GM19397 (cell line): ENCODE data around the gene DNAH7.

ENCODE experiments used
- ATAC-seq: cut with Tn5 transposase; IDR thresholded peaks from one replicate; pipeline ENCODE4 v1.9.1; 2021; ENCODE audit warnings: mild to moderate bottlenecking, moderate library complexity; ENCODE audit not compliant: unreplicated experiment

Gene DNAH7

GRCh38 chr2:195815083-195815482 lies 253.6 kb downstream of the DNAH7 start:
- ATAC-seq: no peak

GRCh38 chr2:195813421-195813820 lies 255.2 kb downstream of the DNAH7 start:
- ATAC-seq: no peak

GRCh38 chr2:195810340-195811098 lies 258.1 kb downstream of the DNAH7 start:
- ATAC-seq: no peak

DNA sequence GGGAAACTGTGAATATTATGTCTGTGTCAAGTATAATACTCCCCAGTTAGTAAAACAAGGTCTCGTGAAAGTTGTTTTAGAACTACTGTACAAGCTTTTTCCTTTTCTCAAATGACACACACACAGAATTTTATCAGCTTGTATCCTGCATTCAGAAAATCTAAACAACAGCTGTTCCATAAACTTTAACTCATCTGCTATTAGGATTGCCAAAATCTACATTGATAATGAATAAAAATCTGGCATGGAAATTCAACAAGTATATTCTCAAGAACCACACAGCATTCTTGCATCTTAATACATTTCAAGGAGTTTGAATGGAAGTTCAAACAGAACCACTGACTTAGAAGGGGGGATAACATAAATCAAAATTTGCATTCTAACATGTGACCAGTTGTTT lies 260.4 kb downstream of the DNAH7 start:
- ATAC-seq: no peak

DNA sequence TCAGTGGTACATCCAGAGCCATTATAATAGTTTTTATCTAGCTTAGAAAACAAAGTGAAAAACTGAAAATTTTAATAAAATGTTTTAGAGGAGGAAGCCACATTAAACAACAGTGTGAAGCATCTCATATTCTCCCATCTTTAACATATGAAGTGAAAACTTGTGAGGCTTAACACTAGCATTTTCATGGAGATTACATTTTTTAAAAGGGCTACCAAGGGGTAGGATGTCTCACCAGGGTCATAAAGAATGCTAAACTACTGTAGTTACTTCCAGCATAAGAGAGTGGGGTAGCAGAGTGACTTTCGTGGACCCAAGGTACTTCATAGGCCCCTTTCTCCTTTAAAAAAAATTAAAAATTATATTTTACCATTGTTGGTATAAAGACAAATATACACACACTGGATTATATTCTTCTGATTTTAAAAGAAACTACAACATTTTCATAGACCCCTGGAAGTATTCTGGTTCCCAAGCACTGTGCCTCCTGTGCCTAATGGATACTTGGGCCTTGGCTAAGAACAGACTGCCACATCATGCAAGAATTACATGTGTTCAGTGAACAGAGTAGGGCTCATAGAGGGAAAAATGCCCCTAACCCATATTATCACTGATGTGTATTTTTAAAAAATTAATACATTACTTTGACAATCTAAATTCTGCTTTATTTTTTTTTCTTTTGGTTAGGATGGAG lies 263.2 kb downstream of the DNAH7 start:
- ATAC-seq: no peak

DNA sequence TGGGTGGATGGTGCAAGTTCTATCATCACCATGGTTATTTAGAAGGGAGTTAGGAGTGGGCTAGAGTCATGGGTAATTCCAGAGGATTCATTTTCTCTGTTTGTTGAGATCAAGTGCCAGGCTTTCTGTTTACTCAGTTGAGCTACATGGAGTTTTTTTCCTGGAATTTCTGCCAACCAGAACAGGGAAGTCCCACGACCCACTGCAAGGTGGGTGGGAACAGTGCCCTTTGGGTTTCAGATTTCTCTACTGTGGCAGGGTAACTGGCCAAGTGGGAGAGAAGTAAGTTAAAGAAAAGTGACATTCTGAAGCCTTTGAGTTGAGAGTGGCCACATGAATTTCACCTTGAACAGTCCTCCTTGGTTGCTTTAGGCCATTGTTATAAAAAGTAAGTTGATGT lies 272.8 kb downstream of the DNAH7 start:
- no peak for ATAC-seq

GRCh38 chr2:195793881-195794280 lies 274.8 kb downstream of the DNAH7 start:
- ATAC-seq: no peak

DNA sequence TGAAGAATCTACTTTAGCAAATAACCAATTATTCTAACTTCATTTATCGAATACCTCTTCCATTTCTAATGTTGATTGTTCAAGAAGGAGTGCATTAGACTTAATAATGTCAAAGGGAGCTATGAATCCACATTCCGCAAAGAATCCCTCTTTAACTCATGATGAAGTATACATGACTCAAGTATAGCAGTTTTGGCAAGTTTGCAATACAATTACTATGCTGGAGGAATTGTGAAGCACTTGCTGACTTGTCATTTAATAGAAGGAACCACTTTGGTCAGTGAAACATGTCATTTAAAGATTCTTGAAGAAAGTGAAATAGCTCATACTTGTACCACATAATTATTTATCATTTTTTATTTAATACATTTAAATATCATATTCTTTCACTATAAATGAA lies 286.5 kb downstream of the DNAH7 start:
- ATAC-seq: no peak

DNA sequence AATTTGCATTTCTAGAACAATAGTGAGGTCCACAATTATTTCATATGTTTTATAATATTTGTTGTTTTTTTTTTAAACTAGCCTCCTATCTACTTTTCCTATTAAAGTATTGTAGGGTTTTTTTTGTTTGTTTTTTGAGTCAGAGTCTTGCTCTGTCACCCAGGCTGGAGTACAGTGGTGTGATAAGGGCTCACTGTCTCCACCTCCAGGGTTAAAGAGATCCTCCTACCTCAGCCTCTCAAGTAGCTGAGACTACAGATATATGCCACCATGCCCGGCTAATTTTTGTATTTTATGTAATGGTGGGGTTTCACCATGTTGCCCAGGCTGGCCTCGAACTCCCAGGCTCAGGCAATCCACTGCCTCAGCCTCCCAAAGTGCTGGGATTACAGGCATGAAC lies 289.1 kb downstream of the DNAH7 start:
- ATAC-seq: no peak

DNA sequence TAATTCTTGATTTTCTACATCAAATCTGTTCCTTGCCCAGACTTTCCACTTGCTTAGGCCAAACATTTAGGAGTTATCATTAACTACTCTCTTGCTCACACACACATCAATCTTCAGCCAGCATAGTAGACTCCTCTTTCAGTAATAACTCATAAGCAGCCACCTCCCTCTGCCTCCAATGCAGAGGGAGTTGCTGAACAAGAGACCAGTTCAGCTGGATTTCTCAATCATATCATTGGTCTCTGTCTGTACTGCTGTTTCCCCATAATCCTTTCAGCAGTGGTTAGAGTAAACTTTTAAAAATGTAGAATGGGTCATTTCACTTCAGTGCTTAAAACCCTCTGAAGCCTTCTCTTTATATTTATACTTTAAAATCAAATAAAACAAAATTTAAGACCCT lies 298.7 kb downstream of the DNAH7 start:
- ATAC-seq: no peak

- no peak for ATAC-seq
These were observed 300.2 kb downstream of the DNAH7 start for GRCh38 chr2:195768431-195768830.

GRCh38 chr2:195766691-195767090 lies 301.9 kb downstream of the DNAH7 start:
- ATAC-seq: no peak

GRCh38 chr2:195763866-195764265 lies 304.8 kb downstream of the DNAH7 start:
- ATAC-seq: no peak

DNA sequence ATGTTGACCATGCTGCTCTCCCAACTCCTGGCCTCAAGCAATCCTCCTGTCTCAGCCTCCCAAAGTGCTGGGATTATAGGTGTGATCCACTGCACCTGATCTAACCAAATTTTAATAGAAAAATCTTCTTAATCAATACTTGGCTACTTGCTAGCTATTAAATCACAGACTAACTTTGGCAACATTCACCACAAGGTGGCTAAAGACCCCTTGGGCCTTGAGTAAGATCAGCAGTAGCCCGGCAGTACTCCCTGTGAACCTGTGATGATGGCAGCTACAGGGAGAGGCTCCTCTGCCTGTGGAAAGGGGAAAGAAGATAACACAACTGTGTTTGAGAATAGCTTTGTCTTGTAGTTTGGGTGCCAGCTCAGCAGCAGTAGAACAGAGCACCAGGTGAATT lies 308.8 kb downstream of the DNAH7 start:
- no peak for ATAC-seq

GRCh38 chr2:195758846-195759245 lies 309.8 kb downstream of the DNAH7 start:
- no peak for ATAC-seq

GRCh38 chr2:195756218-195756942 lies 312.3 kb downstream of the DNAH7 start:
- no peak for ATAC-seq

GRCh38 chr2:195741191-195741590 lies 327.4 kb downstream of the DNAH7 start:
- no peak for ATAC-seq

- ATAC-seq: no peak
These were observed 330.9 kb downstream of the DNAH7 start for GRCh38 chr2:195737511-195738325.

- no peak for ATAC-seq
These were observed 333.3 kb downstream of the DNAH7 start for GRCh38 chr2:195735347-195735746.

- no peak for ATAC-seq
These were observed 333.7 kb downstream of the DNAH7 start for GRCh38 chr2:195734931-195735330.

DNA sequence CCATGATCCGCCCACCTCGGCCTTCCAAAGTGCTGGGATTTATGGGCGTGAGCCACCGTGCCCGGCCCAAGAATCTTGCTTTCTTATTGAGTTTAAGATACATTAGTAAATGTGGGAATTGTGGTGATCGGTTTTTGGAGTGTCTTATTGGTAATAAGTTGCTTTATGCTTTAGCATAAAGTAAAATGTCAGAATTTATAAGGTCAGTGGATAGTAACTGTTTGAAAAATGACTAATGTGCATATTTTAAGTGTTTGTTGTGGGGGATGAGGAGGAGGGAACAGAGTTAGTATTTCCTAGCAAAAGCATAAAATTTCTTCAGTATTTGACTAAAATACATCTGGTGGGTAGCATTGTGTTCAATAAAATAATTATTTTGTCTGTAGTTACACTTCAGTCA lies 334.2 kb downstream of the DNAH7 start:
- ATAC-seq: no peak
